Esophagus mucosa (tissue), 1 donor: ENCODE results near the gene RBP4. TPM values are rescaled to one million over a fixed set of nuclear protein-coding genes. Genes with fewer than 3 reads are reported as not detected.

Source experiments
- ATAC-seq: fragments of 200-7000 bp; cut with Tn5 transposase; one replicate; pipeline ENCODE4 v1.9.1; 2020
- total RNA-seq: library from RNA; stranded (reverse); gene quantifications from one replicate; pipeline ENCODE4 v1.2.4, GENCODE V29; 2023
- donor health status: DM: yes; HTN: yes; CAD: no.

RBP4 gene
- total RNA-seq, 1 donor from 2014 or later: 0.60 TPM

DNA sequence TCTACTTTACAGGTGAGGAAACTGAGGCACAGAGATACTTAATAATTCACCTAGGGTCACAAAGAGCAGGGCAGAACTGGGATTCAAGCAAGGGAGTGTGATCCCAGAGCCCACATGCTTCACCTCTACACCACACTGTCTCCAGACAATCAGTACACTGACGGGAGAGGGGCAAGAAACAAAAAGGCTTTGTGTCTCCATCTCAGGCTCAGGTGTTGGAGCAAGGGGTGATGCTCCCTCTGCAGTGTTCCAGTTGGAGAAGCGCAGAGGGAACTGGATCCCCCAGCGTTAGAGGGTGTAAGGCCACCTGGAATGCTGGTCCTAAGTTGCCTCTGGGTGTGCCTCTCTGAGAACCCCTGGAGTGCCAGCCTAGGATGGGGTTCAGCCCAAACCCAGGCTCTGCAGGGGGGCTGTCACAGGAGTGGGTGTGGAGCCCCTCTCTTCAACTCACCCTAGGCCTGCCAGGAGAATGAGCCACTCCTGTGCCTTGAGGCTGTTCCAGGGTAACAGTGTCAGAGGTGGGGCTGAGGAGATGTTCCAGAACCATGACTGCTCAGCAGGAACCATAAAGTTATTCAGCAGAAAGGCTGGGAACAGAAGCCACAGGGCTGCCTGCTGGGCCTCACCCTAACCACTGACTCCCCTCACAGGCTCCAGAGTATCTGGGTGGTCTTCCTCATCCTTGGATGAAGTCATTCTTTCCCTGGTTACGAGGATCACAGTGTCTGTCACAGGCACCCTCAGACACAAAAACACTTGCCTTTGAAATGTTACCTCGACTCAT, 5.5 kb downstream of the RBP4 start:
- ATAC-seq: no peak

DNA sequence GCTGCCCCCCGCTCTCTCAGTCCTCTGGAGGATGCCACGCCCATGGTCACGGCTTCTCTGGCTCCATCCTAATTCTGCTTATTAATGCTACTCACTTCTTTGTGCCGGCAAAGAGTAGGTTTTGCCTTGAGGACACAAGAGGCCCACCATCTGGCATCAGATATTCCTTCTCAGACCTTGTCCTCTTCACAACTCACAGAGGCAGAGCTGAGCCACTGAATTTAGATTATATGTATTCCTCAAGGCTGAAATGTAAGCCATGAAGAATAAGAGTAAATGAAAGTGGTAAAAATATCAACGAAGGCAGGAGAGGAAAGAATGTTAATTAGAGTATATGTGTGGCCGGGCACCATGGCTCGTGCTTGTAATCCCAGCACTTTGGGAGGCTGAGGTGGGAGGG, 6.5 kb downstream of the RBP4 start:
- ATAC-seq: no peak

DNA sequence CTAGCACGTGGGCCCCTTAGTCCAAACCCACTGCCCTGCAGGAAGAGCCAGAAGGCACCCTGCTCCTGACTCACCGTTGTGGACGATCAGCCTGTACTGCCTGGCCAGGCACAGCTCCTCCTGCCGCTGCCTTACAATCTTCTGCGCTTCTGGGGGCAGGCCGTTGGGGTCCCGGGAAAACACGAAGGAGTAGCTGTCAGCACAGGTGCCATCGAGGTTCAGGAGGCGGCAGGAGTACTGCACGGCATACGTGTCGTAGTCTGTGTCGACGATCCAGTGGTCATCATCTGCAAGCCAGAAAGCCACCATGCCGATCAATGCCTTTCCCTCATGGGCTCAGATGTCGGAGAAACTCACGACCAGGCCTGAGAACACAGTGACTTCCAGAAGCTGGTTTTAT, 7.3 kb downstream of the RBP4 start:
- ATAC-seq: no peak

DNA sequence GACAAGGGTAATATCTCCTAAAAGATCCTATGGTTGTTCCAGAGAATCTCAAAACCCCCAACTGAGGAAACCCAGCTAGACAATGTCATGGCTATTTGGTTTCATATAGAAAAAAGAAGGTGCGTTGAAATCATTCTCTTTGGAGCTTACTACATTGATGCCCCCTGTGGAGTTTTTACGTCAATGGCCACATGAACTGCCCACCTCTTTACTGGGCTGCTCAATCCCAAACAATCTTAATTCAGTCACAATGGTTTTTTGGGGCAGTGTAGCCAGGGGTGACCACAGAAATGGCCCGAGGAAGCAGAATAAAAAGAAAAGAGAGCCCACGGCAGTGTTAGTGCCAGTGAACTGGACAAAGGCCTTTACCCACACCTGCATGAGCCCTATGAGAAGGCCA, 7.8 kb downstream of the RBP4 start:
- ATAC-seq: no peak

DNA sequence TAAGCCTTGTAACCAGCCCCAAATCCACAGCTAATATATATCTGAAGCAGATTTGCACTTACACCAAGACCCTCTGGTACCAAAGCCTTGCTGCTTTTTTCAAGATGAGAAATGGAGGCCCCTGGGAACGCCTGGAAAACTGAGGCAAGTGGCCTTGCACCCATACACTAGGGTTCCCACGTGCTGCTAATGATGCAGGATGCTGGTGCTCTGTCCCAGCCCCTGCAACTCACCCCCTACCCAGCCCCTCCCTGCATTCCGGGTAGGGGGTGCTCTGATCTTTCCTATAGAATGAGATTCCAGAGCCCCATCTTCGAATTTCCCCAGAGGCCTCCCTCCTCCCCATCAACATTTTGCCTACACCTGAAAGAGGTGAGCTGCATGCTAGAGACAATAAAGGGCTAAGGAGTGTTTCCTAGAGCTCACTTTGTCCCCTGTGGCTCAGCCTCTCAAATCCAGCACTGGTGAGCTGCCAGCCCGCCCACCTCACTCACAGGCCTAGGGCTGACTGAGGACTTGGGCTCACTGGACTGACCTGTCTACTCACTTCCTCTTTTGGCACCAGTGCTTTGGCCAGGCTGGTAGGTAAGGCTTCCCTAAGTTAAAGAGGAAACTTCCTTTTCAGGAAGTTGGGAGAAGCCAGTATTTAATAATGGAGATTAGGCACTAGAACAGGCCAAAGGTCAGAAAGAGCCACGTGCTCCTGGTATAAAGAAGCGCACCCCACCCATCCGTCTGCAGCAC, 9.8 kb downstream of the RBP4 start:
- peak; percentile 42 for ATAC-seq

DNA sequence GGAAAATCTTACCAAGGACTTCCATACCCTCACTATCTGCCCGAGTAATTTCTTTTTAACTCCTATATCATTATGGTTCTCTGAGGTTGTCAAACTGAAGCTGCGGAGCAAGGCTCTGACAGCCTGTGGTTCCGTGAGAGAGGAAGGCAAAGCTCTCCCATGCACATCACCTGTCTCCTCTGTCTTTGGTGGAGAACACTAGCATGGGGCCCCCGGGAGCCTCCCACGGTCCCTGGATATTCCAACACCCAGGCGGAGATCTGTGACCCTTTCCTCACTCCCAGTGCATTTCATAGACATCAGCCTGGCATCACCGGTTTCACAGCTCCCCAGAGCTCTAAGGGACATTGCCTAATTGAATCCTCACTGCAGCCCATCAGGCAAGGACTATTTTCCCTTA, 10.4 kb downstream of the RBP4 start:
- ATAC-seq: no peak

DNA sequence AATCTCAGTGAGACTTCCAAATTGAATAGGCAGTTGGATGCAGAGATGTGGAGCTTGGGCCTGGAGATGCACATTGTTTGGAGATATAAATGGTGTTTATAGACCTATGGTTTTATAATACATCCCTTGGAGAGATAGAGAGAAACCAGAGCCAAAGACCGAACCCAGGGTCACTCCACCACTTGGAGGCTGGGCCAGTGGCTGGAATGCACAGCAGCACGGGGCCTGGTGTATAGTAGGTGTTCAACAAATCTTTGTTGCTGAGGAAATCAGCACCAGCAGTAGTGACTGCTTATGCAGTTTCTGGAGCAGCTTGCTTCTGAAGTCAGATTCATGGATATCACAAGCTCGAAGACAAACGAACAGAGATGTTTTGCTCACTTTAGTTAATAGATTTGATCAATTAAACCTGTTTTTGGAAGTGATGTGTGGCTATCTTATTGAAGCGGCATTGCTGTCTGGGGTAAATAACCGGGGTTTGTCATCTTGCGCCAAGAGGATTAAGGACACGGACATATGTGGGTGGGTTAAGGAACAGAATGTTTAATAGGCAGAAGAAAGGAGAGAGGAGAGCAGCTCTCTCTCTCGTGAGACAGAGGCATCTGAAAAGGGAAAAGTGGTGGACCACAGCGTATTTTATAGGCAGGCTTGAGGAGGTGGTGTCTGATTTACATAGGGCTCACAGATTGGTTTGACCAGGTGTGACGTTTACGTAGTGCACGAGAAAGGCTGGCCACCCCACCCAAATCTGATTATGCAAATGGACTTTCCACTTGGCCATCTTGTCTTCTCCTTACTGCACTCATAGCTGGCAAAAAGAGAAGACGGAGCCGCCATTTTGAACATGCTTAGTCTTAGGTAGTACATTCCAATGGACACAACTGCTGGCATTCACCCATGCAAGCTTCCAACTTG, 11.1 kb downstream of the RBP4 start:
- ATAC-seq: no peak

DNA sequence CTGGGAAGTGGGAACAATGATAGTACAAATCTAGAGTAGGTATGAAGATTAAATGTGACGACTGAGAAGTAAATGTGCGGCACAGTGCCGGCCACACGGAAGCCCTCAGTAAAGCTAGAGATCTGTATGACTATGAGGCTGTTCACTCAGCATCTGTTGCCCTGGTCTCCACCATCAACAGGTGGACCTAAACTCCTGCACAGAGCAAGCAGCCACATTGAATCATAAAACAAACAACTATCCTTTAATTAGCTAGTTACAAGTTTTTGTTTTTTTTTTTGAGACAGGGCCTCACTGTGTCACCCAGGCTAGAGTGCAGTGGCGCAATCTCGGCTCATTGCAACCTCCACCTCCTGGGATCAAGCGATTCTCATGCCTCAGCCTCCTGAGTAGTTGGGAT, 16.6 kb downstream of the RBP4 start:
- no peak for ATAC-seq

DNA sequence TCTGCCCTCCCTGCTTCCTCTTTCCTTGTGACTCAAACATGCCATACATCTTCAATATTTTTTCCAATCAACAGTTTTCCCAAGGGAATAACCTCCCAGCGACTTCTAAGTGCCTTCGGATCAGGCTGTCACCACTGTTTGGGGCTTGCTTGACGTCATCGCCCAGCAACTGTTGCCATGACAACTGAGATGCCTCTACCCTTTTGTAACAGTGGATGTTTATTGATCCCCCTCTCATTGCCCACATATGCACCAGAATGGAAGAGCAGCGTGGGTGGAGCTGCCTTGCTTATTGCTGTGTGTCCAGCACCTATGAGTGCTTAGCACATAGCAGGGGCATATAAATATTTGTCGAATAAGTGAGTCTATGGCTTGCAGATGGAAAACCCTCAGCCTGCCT, 20.2 kb downstream of the RBP4 start:
- ATAC-seq: no peak

DNA sequence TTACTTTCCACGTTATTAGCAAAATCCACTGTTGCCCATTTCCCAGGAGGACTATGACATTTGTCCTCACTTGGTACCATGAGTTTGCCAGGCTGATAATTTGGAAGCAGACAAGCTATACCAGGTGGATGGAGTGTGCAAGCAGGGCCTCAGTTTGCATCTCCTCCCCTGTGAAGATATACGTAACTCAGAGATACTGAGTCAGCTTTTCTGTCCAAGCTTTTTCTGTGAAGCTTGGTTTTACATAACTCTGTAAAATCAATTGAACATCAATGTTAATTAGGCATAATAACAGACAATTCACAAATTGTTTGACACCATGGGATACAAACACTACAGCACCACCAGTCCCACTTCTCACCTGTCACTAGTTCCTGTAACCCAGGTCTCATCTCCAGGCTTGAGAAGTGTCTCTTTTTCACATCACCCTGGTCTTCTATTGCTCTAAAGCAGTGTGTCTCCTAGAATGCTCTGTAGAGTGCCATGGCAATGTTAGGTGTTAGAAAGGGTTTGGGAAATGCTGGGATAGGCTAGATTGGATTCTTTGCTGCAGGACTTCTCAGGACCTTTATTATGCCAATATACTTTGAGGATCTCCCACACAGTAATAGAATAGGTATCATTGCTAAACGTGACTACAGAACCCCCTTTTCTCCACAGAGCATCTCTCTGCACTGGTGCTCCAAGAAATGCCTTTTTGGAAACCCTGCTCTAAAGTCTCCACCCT, 20.9 kb downstream of the RBP4 start:
- no peak for ATAC-seq

DNA sequence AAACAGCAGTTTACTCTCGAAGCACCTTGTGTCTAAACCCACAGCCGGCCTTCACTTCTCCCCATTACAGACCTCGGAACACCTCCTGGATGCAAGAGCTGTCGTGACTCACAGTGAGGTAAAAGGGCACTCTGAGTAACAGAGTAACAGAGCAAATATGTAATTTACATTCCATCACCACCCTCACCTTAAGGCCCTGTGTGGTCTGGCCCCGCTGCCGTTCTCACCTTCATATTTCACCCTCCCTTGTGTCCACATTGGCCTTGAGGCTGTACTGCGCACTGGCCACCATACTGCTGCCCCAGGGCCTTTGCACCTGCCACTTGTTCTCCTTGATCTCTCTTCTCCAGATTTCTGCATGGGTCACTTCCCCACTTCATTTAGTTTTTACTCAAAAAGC, 21.9 kb downstream of the RBP4 start:
- no peak for ATAC-seq

DNA sequence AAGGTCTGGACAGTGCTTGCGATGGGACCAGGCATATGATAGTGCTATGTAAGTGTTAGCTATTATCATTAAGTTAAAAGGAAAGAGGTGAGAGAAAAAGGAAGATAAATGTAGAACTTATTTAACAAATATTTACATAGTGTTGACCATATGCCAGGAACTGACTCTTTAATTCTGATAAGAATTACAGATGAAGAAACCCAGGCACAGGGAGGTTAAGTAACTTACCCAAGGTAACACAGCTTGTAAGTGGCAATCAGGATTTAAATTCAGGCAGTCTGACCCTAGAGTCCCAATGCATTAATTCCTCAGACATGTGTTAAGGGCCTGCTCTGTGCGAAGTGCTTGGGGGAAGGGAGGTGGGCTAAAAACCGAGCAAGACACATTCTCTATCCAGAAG, 23.5 kb downstream of the RBP4 start:
- no peak for ATAC-seq

DNA sequence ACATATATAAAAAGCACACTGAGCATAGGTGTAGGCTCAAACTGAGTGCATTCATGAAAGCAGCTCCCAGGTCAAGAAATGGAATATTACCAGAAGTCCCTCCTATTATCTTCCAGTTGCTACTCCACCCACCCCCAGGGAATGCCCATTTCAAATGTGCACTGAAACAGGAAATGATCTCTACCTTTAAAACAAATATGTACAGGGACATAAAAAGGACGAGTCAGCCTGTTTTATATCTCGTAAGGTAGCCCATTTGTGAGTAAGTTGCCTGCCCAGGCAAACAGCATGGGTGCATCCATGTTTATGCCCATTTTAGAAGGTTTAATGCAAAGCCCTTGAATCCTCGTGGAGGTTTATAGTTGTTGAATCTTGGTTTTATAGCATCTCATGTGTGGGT, 24.1 kb downstream of the RBP4 start:
- no peak for ATAC-seq

DNA sequence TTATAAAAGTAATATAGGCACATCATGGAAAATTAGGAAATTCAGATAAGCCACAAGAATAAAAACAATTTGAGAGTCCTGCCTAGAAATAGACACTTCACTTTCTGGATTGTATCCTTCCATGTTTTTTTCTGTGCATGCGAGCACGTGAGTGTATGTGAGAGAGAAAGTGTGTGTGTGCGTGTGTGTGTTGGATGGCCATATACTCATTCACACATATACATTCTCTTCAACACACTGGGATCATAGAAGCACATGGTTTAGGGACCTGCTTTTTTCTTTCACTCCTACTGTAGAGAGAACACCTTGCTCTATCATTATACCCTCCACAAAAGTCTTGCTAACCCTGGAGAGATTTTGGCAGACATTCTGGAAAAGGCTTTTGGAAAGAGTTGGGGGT, 27.1 kb downstream of the RBP4 start:
- ATAC-seq: no peak

DNA sequence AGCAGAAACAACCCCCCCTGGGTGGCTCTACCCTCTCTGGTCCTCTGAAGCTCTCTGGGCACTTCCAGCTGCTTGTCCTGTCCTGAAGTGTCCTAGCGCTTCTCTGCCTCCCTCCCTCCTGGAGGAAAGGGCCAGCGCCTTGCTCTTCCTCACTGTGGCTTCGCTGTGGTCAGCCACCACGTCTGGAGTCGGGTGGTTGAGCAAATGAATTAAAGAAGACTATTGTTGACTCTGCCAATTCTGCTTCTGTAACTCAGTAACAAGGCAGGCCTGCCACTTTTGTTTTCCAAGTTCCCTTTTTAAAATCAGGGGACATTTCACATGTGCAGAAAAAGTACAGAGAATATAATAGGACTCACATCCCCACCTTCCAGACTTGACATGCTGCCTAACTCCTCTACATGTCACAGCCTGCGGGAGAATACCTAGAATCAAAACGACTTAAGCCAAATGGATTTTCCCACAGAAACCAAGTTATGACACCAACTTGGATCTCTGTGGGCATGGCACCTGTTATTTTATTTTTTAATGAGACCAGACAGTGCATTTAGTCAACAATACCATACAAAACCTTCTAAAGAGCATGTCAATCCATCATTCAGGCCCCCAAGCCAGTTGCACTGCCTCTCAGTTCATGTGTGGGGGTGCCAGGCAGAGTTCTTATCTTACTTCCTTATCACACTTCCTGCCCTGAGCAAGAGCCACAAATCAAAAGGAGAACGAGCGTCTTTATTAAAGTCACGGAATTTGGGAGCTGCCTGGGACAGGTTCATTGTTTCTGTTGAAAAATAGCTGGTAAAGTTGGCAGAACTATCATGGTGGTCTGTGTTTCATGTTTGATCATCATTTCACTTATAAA, 27.8 kb downstream of the RBP4 start:
- no peak for ATAC-seq

DNA sequence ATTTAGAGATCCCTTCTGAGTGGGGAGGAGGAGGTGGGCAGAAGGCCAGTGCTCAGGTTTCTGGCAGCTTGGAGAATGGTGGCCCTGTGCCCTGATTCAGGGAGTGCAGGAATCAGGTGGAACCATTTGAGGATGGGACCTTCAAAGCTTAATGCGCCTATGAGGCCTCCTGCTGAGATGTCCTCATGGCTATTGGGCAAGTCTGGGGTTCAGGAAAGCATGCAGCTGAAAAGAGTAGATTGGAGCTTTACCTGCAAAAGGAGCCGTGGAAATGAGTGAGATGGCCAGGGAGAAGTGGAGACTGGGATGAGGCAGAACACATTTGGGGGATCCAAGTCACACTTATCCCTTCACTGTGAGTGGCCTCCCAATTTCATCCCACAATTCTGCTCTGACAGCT, 28.4 kb downstream of the RBP4 start:
- ATAC-seq: no peak

DNA sequence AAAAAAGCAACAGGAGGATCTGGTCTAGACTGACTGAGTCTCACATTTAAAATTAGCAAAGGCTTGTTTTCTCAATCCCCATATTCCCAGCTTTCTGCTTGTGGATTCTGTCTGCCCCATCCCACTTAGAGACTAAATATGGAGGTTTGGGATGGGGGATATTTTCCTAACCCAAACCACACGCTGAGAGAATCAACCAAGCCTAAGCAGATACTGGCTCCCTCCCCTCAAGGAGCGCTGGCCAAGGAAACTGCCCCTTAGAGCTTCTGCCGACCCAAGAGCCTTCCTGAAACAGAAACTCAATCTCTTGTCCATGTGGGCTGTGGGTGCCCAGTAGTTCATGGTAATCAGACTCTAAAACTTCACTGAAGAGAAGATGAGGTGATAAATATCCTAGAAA, 30.7 kb downstream of the RBP4 start:
- no peak for ATAC-seq

DNA sequence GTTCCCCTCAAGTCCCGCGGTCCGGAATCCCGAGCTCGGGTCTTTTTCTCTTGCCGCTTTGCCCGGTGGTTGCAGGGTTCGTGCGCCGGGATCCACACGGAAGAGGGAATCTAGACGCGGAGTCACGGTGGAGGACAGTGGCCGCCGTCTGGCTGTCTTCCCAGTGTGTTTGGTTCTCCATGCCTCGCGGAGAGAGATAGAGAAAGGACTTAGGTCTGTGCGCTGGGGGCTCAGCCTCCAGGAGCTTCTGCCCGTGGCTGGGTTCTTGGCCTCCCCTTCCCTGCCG, 33.0 kb downstream of the RBP4 start:
- no peak for ATAC-seq

DNA sequence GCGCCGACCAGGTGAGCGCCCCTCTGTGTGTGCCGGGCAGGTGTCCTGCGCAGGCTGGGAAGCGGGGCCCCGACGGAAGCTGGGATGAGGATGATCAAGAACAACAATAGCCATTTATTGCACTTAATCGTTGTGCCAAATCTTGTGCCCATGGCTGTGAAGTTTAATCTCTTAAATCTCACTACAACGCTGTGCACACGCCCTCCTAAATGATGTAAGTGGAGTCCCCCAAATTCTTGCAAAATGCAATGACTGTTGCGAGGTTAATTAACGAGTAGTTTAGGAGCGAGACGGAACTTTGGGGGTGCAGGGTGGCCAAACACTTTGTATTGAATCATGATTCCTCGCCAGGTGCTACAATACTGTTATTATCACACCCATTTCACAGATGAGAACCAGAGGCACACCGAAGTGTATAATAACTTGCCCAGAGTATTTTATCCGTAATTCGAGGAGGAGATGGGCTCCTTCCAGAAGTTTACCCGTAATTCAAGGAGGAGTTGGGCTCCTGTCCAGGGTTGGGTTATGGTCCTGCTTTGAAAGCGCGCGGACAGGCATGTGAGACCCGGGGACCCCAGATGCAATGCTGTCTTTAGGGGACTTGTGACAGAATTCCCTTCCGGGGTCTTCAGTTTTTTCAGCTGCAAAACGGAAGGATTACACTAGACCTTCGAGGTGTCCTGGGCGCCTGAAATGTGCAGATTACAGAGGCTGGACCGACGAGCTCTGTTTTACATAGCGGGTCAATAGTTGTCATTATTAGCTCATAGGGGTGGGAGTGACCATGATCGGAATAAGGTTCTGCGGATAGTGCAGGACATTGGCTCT, 33.5 kb downstream of the RBP4 start:
- ATAC-seq: no peak

DNA sequence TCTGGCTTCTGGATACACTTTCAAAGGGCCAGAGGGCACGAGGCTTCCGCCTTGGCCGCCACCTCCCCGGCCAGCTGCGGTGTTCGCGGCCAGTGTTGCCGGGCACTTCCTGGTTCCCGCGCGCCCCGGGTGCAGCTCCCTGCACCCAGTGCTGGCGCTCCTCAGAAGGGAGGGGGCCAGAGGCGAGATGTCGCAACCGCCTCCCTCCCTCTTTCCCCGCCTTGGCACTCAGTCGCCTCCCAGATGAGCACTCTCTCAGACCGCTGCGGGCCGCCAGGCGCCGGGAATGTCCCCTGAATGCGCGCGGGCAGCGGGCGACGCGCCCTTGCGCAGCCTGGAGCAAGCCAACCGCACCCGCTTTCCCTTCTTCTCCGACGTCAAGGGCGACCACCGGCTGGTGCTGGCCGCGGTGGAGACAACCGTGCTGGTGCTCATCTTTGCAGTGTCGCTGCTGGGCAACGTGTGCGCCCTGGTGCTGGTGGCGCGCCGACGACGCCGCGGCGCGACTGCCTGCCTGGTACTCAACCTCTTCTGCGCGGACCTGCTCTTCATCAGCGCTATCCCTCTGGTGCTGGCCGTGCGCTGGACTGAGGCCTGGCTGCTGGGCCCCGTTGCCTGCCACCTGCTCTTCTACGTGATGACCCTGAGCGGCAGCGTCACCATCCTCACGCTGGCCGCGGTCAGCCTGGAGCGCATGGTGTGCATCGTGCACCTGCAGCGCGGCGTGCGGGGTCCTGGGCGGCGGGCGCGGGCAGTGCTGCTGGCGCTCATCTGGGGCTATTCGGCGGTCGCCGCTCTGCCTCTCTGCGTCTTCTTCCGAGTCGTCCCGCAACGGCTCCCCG, 34.4 kb downstream of the RBP4 start, which contains the start of gene FFAR4:
FFAR4 (plus strand) TSS at position 231 of the 842 bp plus-strand sequence; CDS start at position 287, 56 bp downstream.
- ATAC-seq: no peak
